Measurements from ENCODE around the gene HHLA2. TPM values are rescaled to one million over a fixed set of nuclear protein-coding genes. Genes with fewer than 3 reads are reported as not detected.
A peak's percentile ranks its signal among the peaks of the same experiment; 100 is the strongest.
"Not testable (repeated sequence)": the region's sequence is repeated elsewhere in the genome, so short reads cannot be mapped to it uniquely, and the experiment has no call there.

Gene HHLA2
- total RNA-seq, 1 experiment from 2014 or later = not detected

DNA sequence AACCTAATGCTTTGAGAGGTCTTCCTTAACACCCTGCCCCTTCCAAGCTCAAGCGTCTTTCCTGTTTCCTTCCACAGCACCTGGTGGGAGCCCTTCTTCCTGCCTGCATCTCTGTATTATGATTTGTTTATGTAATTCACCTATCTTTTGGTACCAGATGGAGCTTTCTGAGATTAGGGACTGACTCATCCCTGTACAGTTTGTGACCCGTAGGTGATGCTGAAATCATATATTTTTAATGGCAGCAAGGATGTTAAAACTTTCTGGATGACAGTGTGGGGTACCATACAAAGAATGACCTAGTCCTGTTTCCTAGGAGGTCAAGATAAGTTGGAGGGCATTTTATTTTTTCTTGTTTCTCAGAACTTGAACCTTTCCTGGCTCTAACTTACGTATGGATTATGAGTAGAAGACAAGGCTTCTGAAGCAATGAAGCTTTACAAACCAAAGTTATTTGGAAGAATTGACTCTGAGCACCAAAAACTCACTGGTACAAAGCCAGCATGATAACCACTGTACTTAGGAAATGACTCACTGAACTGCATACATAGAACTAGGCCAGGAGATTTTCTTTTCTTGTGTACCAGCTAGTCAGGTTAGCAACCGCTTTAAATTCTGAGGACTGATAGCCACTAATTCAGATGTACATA lies 46.6 kb downstream of the HHLA2 start:
- DNase-seq (ENCODE audit: low read depth) = no peak

- DNase-seq (ENCODE audit: low read depth) = no peak
Observed at GRCh38 chr3:108343491-108343890, 47.1 kb downstream of the HHLA2 start.

- DNase-seq (ENCODE audit: low read depth) = peak; percentile 40
Observed at GRCh38 chr3:108345492-108346205, 49.3 kb downstream of the HHLA2 start.

- no peak for DNase-seq (ENCODE audit: low read depth)
Observed at GRCh38 chr3:108346301-108347227, 50.2 kb downstream of the HHLA2 start.

DNA sequence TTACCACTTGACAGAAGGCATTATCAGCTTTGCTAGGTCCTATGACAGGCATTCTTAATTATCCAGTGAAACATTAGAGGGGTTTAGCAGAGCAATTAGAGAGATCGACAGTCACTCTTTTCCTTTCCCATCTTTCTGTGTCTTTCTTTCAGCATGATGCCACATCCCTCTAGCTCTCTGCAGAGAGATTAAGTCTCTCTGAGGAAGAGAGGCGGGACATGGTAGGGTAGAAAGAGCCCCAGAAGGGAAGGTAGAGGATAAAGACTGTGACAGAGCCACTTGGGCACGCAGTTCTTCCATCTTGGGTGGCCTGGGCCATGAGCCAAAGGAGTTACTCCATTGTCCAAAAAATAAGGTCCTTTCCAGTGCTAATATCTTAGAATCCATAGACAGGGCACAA lies 55.8 kb downstream of the HHLA2 start:
- DNase-seq (ENCODE audit: low read depth) = no peak

GRCh38 chr3:108354562-108354961 lies 58.2 kb downstream of the HHLA2 start:
- DNase-seq (ENCODE audit: low read depth) = no peak

GRCh38 chr3:108357042-108357441 lies 60.7 kb downstream of the HHLA2 start:
- DNase-seq (ENCODE audit: low read depth) = no peak

DNA sequence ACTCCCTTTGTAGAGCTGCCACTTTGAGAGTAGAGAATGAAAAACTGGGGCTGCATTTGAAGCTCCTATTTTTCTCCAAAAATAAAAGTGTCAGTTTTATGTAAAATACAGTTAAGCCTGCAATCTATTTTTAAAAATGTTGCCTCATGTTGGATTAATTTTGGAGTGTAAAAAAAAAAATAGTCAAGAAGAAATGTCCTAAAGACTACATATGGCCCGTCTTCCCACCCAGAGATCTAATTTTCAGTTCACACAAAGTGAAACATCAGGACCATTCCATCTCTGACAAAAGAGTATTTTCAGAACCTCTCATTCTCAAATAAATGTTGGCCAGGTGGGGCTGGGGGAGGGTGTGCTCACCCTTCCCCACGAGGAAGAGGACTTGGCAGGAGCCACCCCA lies 62.7 kb downstream of the HHLA2 start:
- no peak for DNase-seq (ENCODE audit: low read depth)

DNA sequence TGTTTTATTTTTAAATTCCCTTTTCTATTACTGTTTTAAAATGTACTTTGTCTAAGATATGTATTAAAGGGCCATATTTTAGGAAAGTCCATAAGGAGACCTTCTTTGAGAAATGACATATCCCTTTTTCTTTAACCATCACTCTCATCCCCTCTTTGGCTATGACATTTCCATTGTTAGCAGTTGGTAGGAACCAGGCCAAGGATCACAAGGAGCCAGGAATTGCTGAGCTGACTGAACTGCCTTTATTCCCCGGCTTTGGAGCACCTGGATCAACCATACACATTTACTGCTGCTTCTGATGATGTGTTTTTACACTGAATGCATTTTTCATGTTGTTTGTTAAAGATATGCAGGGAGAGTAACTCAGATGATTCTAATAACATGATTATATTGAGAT lies 79.7 kb downstream of the HHLA2 start:
- DNase-seq (ENCODE audit: low read depth) = no peak

GRCh38 chr3:108377384-108377783 lies 81.0 kb downstream of the HHLA2 start:
- no peak for DNase-seq (ENCODE audit: low read depth)

- DNase-seq (ENCODE audit: low read depth) = no peak
Observed at GRCh38 chr3:108378153-108378951, 82.0 kb downstream of the HHLA2 start.

DNA sequence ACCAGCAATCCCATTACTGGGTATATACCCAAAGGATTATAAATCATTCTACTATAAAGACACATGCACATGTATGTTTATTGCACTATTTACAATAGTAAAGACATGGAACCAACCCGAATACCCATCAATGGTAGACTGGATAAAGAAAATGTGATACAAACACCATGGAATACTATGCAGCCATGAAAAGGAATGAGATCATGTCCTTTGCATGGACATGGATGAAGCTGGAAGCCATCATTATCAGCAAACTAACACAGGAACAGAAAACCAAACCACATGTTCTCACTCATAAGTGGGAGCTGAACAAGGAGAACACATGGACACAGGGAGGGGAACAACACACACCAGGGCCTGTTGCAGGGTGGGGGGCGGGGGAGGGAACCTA lies 82.6 kb downstream of the HHLA2 start:
- not testable (repeated sequence) for DNase-seq (ENCODE audit: low read depth)

DNA sequence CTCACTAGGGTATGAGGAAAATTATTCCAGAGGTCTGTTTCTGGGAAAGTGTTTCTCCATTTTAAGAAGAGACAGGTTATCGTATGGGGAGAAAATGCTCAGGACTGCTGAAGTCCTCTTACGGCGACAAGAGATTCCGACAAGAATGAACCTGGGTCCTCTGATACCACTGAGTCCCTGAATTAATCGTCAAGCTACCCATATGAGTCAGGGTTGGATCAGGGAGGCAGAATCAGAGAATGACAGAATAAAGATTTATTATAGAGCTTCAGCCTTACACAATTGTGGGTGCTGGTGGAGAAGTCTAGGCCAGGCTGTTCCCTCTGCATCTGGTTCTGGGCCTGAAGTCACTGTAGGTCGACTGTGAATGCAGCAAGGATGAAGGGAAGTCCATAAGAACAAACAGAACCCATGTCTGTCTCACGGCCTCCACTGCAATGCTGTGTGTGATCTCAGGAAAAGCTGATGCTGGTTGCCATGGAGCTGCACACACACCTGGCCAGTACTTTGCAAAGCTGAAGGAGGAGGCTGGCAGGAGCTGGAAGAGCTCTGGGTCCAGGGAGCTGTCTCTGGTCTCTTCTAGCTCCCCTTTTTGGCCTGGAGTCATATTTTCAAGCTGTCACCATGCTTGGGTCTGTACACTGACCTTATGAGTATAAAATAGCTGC lies 83.9 kb downstream of the HHLA2 start:
- DNase-seq (ENCODE audit: low read depth) = no peak

GRCh38 chr3:108381529-108382140 lies 85.3 kb downstream of the HHLA2 start:
- no peak for DNase-seq (ENCODE audit: low read depth)

DNA sequence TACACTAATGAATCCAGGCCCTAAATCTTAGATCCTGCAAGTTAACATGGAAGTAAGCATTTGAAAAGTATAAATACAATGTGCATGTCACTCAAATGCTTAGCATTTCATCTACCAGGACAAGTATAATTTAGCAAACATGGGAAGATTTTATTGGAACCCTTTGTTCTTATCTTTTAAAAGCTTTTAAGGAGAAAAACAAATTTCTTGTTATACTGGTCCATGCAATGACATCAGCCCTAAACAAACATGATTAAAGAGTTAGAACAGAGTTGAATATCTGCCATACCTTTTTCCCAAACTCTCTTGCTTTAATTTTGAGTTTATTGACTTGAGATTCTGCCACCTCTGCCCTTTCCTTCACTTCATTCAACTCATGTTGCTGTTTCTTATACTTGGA lies 87.0 kb downstream of the HHLA2 start:
- no peak for DNase-seq (ENCODE audit: low read depth)

GRCh38 chr3:108387063-108387462 lies 90.7 kb downstream of the HHLA2 start:
- DNase-seq (ENCODE audit: low read depth) = no peak

DNA sequence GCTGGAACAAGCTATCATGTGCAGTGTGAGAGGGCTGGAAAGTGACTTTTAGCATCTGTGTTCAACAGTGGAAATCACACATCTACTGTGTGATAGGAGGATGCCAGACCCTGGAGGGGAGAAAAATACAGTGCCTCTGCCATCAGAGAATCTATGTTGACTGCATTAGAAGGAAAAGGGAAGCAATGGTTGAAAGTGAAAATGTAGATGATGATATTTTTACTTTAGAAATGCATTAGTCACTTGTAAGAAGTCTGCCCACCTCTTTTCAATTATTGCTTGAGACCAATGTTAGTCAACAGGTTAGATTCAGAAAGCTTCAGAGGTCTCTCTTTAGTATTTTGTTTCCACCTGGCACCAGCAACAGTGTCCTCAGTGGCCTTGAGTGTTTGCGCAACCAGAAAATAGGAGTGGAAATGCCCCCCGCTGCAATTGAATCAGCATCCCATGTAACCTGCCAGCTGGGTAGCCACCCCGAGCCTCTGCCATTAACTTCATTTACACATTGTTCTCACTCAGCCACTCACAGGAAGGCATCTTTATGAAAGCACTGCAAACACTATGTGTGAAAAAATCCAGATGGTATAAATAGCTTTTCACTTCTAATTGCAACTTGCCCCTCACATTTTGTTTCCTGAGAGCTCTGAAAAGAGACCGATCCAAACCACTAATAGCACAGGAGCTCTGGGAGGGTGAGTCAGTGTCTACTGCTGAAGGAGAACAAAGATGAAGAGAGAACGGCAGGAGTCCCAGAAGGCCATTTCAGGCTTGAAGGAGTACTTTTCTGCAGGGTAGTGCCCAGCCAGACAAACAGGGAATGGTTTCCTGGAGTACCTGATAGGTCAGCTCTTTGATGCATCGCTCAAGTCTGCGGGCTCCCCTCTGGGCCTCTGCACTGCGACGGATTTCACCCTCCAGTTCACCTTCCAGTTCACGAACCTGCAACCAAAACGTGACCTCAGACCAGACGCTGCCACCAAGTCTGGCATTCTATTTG lies 92.1 kb downstream of the HHLA2 start:
- peak; percentile 37 for DNase-seq (ENCODE audit: low read depth)

DNA sequence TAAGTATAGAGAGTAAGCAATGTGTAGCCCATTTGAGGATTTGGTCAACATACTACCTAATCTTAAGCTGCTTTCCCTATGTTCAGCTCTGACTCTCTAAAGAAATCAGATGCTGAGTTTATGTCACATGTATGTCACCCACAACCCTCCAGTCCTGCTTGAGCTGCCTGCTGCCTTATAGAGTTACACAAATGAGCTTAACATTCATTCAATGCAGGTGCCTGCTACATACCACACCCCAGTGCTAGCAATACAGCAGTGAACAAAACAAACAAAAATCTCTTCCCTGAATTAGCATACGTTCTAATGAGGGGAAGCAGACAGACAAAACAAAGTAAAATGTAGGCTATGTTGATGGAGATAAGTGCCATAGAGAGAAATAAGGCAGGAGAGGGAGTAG lies 93.0 kb downstream of the HHLA2 start:
- no peak for DNase-seq (ENCODE audit: low read depth)

DNA sequence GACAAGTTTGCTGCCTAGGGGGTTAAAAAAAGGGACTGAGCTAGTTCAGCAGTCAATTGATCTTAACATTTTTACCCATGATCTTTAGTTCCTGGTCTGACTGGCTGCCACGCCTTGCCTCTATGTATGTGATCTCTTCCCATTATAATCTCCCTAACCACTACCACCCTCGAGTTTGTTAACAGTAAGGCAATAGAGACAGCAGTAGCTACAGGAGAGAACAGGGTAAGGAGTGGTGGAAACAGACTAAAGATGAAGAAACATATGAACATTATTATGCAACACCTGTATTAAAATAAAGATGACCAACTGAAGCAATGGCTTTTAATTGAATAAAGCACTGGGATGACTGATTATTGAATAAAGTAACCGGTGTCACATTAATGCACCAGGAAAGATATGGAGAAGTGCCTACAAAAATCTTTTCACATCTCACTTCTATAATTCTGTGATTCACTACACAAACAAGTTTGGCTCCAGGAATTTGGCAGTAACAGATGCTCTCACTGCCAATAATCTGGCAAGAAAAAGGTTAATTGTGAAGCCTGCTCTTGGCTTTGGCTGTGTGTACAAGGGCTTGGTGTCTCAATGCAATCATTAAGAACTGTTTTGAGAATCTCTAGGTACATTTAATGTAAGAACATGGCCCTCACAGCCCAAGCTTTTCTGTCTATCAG lies 95.7 kb downstream of the HHLA2 start:
- peak; percentile 36 for DNase-seq (ENCODE audit: low read depth)

All from LHCN-M2 (cell line).